Hepatocyte (in vitro differentiated cells): ENCODE measurements around the gene MYO1B. TPM values are rescaled to one million over a fixed set of nuclear protein-coding genes. Genes with fewer than 3 reads are reported as not detected.

Experiments
- DNase-seq: peaks from one replicate; pipeline ENCODE4 v3.0.0-alpha.2; 2016; ENCODE audit warnings: low spot score
- H2AFZ ChIP-seq: fragments of 200-600 bp; sonication (generic); 2 replicates; pipeline ENCODE4 v1.6.0; 2016; ENCODE audit warnings: antibody characterized with exemption, mild to moderate bottlenecking
- H3K27ac ChIP-seq: fragments of 200-600 bp; sonication (generic); 2 replicates; pipeline ENCODE4 v1.5.1; 2016; ENCODE audit warnings: mild to moderate bottlenecking
- H3K27me3 ChIP-seq: fragments of 200-600 bp; sonication (generic); 2 replicates; pipeline ENCODE4 v1.6.1; 2016
- H3K36me3 ChIP-seq: fragments of 200-600 bp; sonication (generic); replicated peaks from 2 replicates; pipeline ENCODE4 v1.5.1; 2016; ENCODE audit warnings: low read depth; ENCODE audit not compliant: insufficient read depth
- H3K4me1 ChIP-seq: fragments of 200-600 bp; sonication (generic); 2 replicates; pipeline ENCODE4 v1.5.1; 2016; ENCODE audit warnings: mild to moderate bottlenecking, moderate library complexity; ENCODE audit not compliant: insufficient read depth
- H3K4me2 ChIP-seq: fragments of 200-600 bp; sonication (generic); 2 replicates; pipeline ENCODE4 v1.6.0; 2016
- H3K4me3 ChIP-seq: fragments of 200-600 bp; sonication (generic); 2 replicates; pipeline ENCODE4 v1.5.1; 2016; ENCODE audit warnings: mild to moderate bottlenecking
- H3K79me2 ChIP-seq: fragments of 200-600 bp; sonication (generic); 2 replicates; pipeline ENCODE4 v1.6.0; 2017; ENCODE audit warnings: mild to moderate bottlenecking
- H3K9me2 ChIP-seq: fragments of 200-600 bp; sonication (generic); replicated peaks from 2 replicates; pipeline ENCODE4 v1.6.0; 2017; ENCODE audit warnings: mild to moderate bottlenecking; ENCODE audit not compliant: insufficient read depth
- H3K9me3 ChIP-seq: fragments of 200-600 bp; sonication (generic); 2 replicates; pipeline ENCODE4 v1.5.1; 2016; ENCODE audit warnings: low read depth, mild to moderate bottlenecking
- H4K20me1 ChIP-seq: fragments of 200-600 bp; sonication (generic); 2 replicates; pipeline ENCODE4 v1.6.0; 2016; ENCODE audit warnings: mild to moderate bottlenecking; ENCODE audit not compliant: insufficient read depth, poor library complexity, severe bottlenecking
- CTCF ChIP-seq: fragments of 200-600 bp; sonication (generic); IDR thresholded peaks from 2 replicates; pipeline ENCODE4 v1.5.1; 2016; ENCODE audit warnings: antibody characterized with exemption, mild to moderate bottlenecking; ENCODE audit not compliant: poor library complexity
- EZH2 ChIP-seq: fragments of 200-600 bp; sonication (generic); IDR thresholded peaks from 2 replicates; pipeline ENCODE4 v1.6.1; 2016; ENCODE audit warnings: antibody characterized with exemption, mild to moderate bottlenecking, borderline replicate concordance
- EZH2phosphoT487 ChIP-seq: fragments of 200-600 bp; sonication (generic); IDR thresholded peaks from one replicate; pipeline ENCODE4 v1.6.1; 2018; ENCODE audit warnings: antibody characterized with exemption, mild to moderate bottlenecking, low read depth, moderate library complexity; ENCODE audit not compliant: unreplicated experiment, severe bottlenecking
- WGBS: methylation state at CpG from one replicate; pipeline ENCODE4 v1.1.6; 2016; ENCODE audit warnings: low lambda C conversion rate; ENCODE audit errors: missing lambda C conversion rate; 5-methylcytosine and 5-hydroxymethylcytosine counted together
- polyA plus RNA-seq: library from polyadenylated mRNA; unstranded; fragments of >200 nt; fragmentation: Nextera tagmentation; extraction: Ambion mirVana; gene quantifications from 2 replicates; pipeline ENCODE4 v1.2.1, GENCODE V29; 2016
- total RNA-seq: library from RNA; depleted of rRNA; stranded (reverse); fragments of >200 nt; gene quantifications from 2 replicates; pipeline ENCODE4 v1.2.3, GENCODE V29; 2014

MYO1B gene
- total and polyA plus RNA-seq, 2 experiments from 2014 or later, result 43.4 to 91.6 TPM

- WGBS, result 59% methylated on average over 2 of the region's 2 CpGs
- Histone ChIP-seq H3K4me1 (no peaks in the 10 kb centered on the region), H3K79me2 (no peaks in the 10 kb centered on the region), H2AFZ (no peak overlapping the region), H3K27ac (no peak overlapping the region), H3K27me3 (no peaks in the 10 kb centered on the region), H3K9me2 (no peaks in the 10 kb centered on the region), H4K20me1 (no peaks in the 10 kb centered on the region), H3K36me3 (no peaks in the 10 kb centered on the region), H3K9me3 (no peaks in the 10 kb centered on the region), H3K4me2 (no peak overlapping the region), H3K4me3 (no peak overlapping the region)
- TF ChIP-seq CTCF (no peak), EZH2 (no peak), EZH2phosphoT487 (no peak)
- DNase-seq, result no peak
These were observed 19.0 kb upstream of the MYO1B start for GRCh38 chr2:191226196-191226595.

GRCh38 chr2:191228333-191228732 is 16.9 kb upstream of the MYO1B start:
- no peaks in the 10 kb centered on the region for H3K27me3 ChIP-seq
- no peaks in the 10 kb centered on the region for H3K9me3 ChIP-seq
- TF ChIP-seq EZH2phosphoT487 (no peak), CTCF (no peak), EZH2 (no peak)
- H3K9me2 ChIP-seq, result no peaks in the 10 kb centered on the region
- DNase-seq, result no peak
- H3K27ac ChIP-seq, result no peak overlapping the region
- H4K20me1 ChIP-seq, result no peaks in the 10 kb centered on the region
- peaks cover 5% of the 10 kb centered on the region for H3K4me1 ChIP-seq
- no peak overlapping the region for H3K4me3 ChIP-seq
- no peaks in the 10 kb centered on the region for H3K36me3 ChIP-seq
- H3K4me2 ChIP-seq, result no peak overlapping the region
- H2AFZ ChIP-seq, result no peak overlapping the region
- whole genome bisulfite sequencing, result 92% methylated on average over 2 of the region's 2 CpGs
- H3K79me2 ChIP-seq, result no peaks in the 10 kb centered on the region

GRCh38 chr2:191228861-191229260 is 16.3 kb upstream of the MYO1B start:
- Histone ChIP-seq H3K9me2 (no peaks in the 10 kb centered on the region), H3K36me3 (no peaks in the 10 kb centered on the region), H3K4me3 (no peak overlapping the region), H3K27me3 (no peaks in the 10 kb centered on the region), H3K4me1 (peaks cover 5% of the 10 kb centered on the region), H4K20me1 (no peaks in the 10 kb centered on the region), H3K9me3 (no peaks in the 10 kb centered on the region), H3K79me2 (no peaks in the 10 kb centered on the region), H2AFZ (no peak overlapping the region), H3K4me2 (no peak overlapping the region), H3K27ac (no peak overlapping the region)
- DNase-seq, result no peak
- TF ChIP-seq EZH2phosphoT487, result no peak
- no peak for TF ChIP-seq EZH2
- TF ChIP-seq CTCF, result no peak
- WGBS, result 89% methylated on average over 6 of the region's 6 CpGs

- H3K27ac ChIP-seq, result no peak overlapping the region
- H4K20me1 ChIP-seq, result no peaks in the 10 kb centered on the region
- no peaks in the 10 kb centered on the region for H3K27me3 ChIP-seq
- no peak for TF ChIP-seq EZH2phosphoT487
- TF ChIP-seq CTCF, result no peak
- no peak for TF ChIP-seq EZH2
- no peak overlapping the region for H2AFZ ChIP-seq
- H3K4me3 ChIP-seq, result no peak overlapping the region
- H3K79me2 ChIP-seq, result no peaks in the 10 kb centered on the region
- H3K4me1 ChIP-seq, result peaks cover 5% of the 10 kb centered on the region
- H3K9me3 ChIP-seq, result no peaks in the 10 kb centered on the region
- H3K9me2 ChIP-seq, result no peaks in the 10 kb centered on the region
- DNase-seq, result no peak
- no peak overlapping the region for H3K4me2 ChIP-seq
- H3K36me3 ChIP-seq, result no peaks in the 10 kb centered on the region
- WGBS, result 69% methylated on average over 5 of the region's 5 CpGs
These were observed 15.0 kb upstream of the MYO1B start for GRCh38 chr2:191230174-191230573.
